Measurements from ENCODE around the gene RERG. TPM values are rescaled to one million over a fixed set of nuclear protein-coding genes. Genes with fewer than 3 reads are reported as not detected.

RERG gene
- total and polyA plus RNA-seq, 2 donors (not counting 3 experiments of a cell fraction or from before 2014, with no cell fraction given): not detected

GRCh38 chr12:15179672-15180071 lies 41.5 kb downstream of the RERG start:
- FAIRE-seq (no peak), DNase-seq (ENCODE audit: low read depth, low spot score) (no peak)
- Histone ChIP-seq H3K36me3 (ENCODE audit: control insufficient read depth in 2 of 2, extremely low read depth in 1 of 2, insufficient read depth in 2 of 2, low read length in 2 of 2) (no peaks in the 10 kb centered on the region), H3K9ac (replicated peaks; ENCODE audit: extremely low read depth, insufficient read depth, low read length) (no peak overlapping the region), H4K20me1 (replicated peaks; ENCODE audit: control insufficient read depth, extremely low read depth, insufficient read depth, low read length) (no peaks in the 10 kb centered on the region), H3K27me3 (ENCODE audit: control insufficient read depth in 2 of 2, insufficient read depth in 2 of 2, low read length in 2 of 2) (peaks cover 2 to 3% of the 10 kb centered on the region in 2 experiments), H3K4me3 (replicated peaks in 1 of 3; ENCODE audit: insufficient read depth in 1 of 3, low read depth in 1 of 3, low read length in 3 of 3) (no peak overlapping the region), H3K9me1 (replicated peaks; ENCODE audit: control insufficient read depth, extremely low read depth, insufficient read depth, low read length) (no peaks in the 10 kb centered on the region), H3K9me3 (replicated peaks; ENCODE audit: control insufficient read depth, insufficient read depth, low read length) (no peaks in the 10 kb centered on the region), H3K27ac (ENCODE audit: insufficient read depth, low read depth, low read length) (no peak overlapping the region), H3K4me2 (ENCODE audit: insufficient read depth, low read length) (no peak overlapping the region), H3K79me2 (ENCODE audit: control insufficient read depth, insufficient read depth, low read length) (no peaks in the 10 kb centered on the region), H3K4me1 (ENCODE audit: control insufficient read depth, extremely low read depth, insufficient read depth, low read length) (no peaks in the 10 kb centered on the region), H2AFZ (ENCODE audit: low read depth, low read length) (no peak overlapping the region)
- ChIA-PET POLR2A (no interaction called here), CTCF (interaction anchor here (4.3 kb wide), 1 partner anchor 42 kb away, joined by 25 read pairs; the partner anchor contains the start of gene RERG)
- dilution Hi-C loops (cut with MboI; ENCODE audit: extremely low pct_ligation_motif_present, low sequenced_read_pairs): no loop called here
- no TSS peak for BruUV-seq (replicated peaks)
- intact Hi-C loops (cut with micrococcal nuclease): no loop called here
- TF ChIP-seq EZH2 (IDR thresholded peaks at IDR 0.05; ENCODE audit: borderline replicate concordance, low read depth, low read length, severe bottlenecking) (no peak), MAX (IDR thresholded peaks at IDR 0.05; ENCODE audit: insufficient read depth, insufficient read length) (no peak), CTCF (IDR thresholded peaks at IDR 0.05; ENCODE audit: extremely low read depth in 1 of 2, insufficient read depth in 1 of 2, low read depth in 1 of 2, low read length in 2 of 2) (no peak)

DNA sequence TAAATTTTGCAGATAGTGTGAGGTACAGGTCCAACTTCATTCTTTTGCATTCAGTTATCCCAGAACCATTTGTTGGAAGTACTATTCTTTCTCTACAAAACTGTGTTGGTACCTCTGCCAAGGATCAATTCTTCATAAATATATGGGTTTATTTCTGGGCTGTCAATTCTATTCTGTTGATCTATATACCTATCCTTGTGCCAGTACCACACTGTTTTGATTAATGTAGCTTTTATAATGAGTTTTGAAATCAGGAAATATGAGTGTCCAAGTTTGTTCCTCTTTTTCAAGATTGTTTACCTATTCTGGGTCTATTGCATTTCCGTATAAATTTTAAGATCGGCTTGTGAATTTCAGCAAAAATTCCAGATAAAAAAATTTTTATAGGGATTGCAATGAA lies 48.1 kb downstream of the RERG start:
- TF ChIP-seq MAX (IDR thresholded peaks at IDR 0.05; ENCODE audit: insufficient read depth, insufficient read length): no peak
- no peak for TF ChIP-seq CTCF (IDR thresholded peaks at IDR 0.05; ENCODE audit: extremely low read depth in 1 of 2, insufficient read depth in 1 of 2, low read depth in 1 of 2, low read length in 2 of 2)
- no peak for TF ChIP-seq POLR2AphosphoS5 (IDR thresholded peaks at IDR 0.05; ENCODE audit: insufficient read depth, low read depth, low read length)
- TF ChIP-seq EZH2 (IDR thresholded peaks at IDR 0.05; ENCODE audit: borderline replicate concordance, low read depth, low read length, severe bottlenecking): no peak
- TF ChIP-seq GATA2 (IDR thresholded peaks at IDR 0.05; ENCODE audit: insufficient read depth, insufficient read length, low read depth, low read length): no peak
- no peak for TF ChIP-seq JUN (IDR thresholded peaks at IDR 0.05; ENCODE audit: borderline replicate concordance, insufficient read depth, insufficient read length, low read depth)
- TF ChIP-seq POLR2A (IDR thresholded peaks at IDR 0.05; ENCODE audit: low read depth, low read length): no peak
- no peak for TF ChIP-seq FOS (IDR thresholded peaks at IDR 0.05; ENCODE audit: borderline replicate concordance, insufficient read depth, low read length)
- no peak for TF ChIP-seq MYC (IDR thresholded peaks at IDR 0.05; ENCODE audit: low read depth, low read length)
- H2AFZ ChIP-seq (ENCODE audit: low read depth, low read length): no peak overlapping the region
- no peak overlapping the region for H3K4me2 ChIP-seq (ENCODE audit: insufficient read depth, low read length)
- no peaks in the 10 kb centered on the region for H3K36me3 ChIP-seq (ENCODE audit: control insufficient read depth in 2 of 2, extremely low read depth in 1 of 2, insufficient read depth in 2 of 2, low read length in 2 of 2)
- no peaks in the 10 kb centered on the region for H3K9me1 ChIP-seq (replicated peaks; ENCODE audit: control insufficient read depth, extremely low read depth, insufficient read depth, low read length)
- no peaks in the 10 kb centered on the region for H3K79me2 ChIP-seq (ENCODE audit: control insufficient read depth, insufficient read depth, low read length)
- peaks cover 2 to 3% of the 10 kb centered on the region in 2 experiments for H3K27me3 ChIP-seq (ENCODE audit: control insufficient read depth in 2 of 2, insufficient read depth in 2 of 2, low read length in 2 of 2)
- dilution Hi-C loops (cut with MboI; ENCODE audit: extremely low pct_ligation_motif_present, low sequenced_read_pairs) (no loop called here), intact Hi-C loops (cut with micrococcal nuclease) (no loop called here)
- H3K9ac ChIP-seq (replicated peaks; ENCODE audit: extremely low read depth, insufficient read depth, low read length): no peak overlapping the region
- DNase-seq (ENCODE audit: low read depth, low spot score) (no peak), FAIRE-seq (no peak)
- H3K9me3 ChIP-seq (replicated peaks; ENCODE audit: control insufficient read depth, insufficient read depth, low read length): no peaks in the 10 kb centered on the region
- POLR2A ChIA-PET: no interaction called here
- no TSS peak for BruUV-seq (replicated peaks)
- H3K27ac ChIP-seq (ENCODE audit: insufficient read depth, low read depth, low read length): no peak overlapping the region
- no peaks in the 10 kb centered on the region for H4K20me1 ChIP-seq (replicated peaks; ENCODE audit: control insufficient read depth, extremely low read depth, insufficient read depth, low read length)
- no peak overlapping the region for H3K4me3 ChIP-seq (replicated peaks in 1 of 3; ENCODE audit: insufficient read depth in 1 of 3, low read depth in 1 of 3, low read length in 3 of 3)
- CTCF ChIA-PET: interaction anchor here (1.8 to 2.1 kb wide), 2 partner anchors 10 to 14 kb away, joined by 4 to 7 read pairs; no protein-coding TSS in a partner anchor
- H3K4me1 ChIP-seq (ENCODE audit: control insufficient read depth, extremely low read depth, insufficient read depth, low read length): no peaks in the 10 kb centered on the region
